Measurements from ENCODE around the gene EGFR.
A peak's percentile ranks its signal among the peaks of the same experiment; 100 is the strongest.

Gene EGFR

GRCh38 chr7:55108401-55108800 is 89.6 kb downstream of the EGFR start:
- no peak for DNase-seq

- no peak for DNase-seq
Measured at GRCh38 chr7:55108818-55109217, 90.0 kb downstream of the EGFR start.

- DNase-seq, result no peak
Measured at GRCh38 chr7:55109404-55110167, 90.8 kb downstream of the EGFR start.

GRCh38 chr7:55110282-55110992 is 91.6 kb downstream of the EGFR start:
- no peak for DNase-seq

- no peak for DNase-seq
Measured at GRCh38 chr7:55110993-55111361, 92.2 kb downstream of the EGFR start.

GRCh38 chr7:55112056-55112455 is 93.2 kb downstream of the EGFR start:
- DNase-seq, result no peak

GRCh38 chr7:55113760-55114540 is 95.1 kb downstream of the EGFR start:
- DNase-seq, result no peak

- DNase-seq, result no peak
Measured at GRCh38 chr7:55117286-55117685, 98.5 kb downstream of the EGFR start.

GRCh38 chr7:55118426-55118825 is 99.6 kb downstream of the EGFR start:
- DNase-seq, result no peak

- DNase-seq, result no peak
Measured at GRCh38 chr7:55119571-55119970, 100.8 kb downstream of the EGFR start.

- DNase-seq, result no peak
Measured at GRCh38 chr7:55120074-55120473, 101.3 kb downstream of the EGFR start.

- DNase-seq, result peak in 1 of 2 experiments; percentile 47
Measured at GRCh38 chr7:55120501-55121198, 101.8 kb downstream of the EGFR start.

GRCh38 chr7:55121249-55121648 is 102.4 kb downstream of the EGFR start:
- no peak for DNase-seq

- DNase-seq, result no peak
Measured at GRCh38 chr7:55122263-55122662, 103.4 kb downstream of the EGFR start.

- DNase-seq, result no peak
Measured at GRCh38 chr7:55124989-55125875, 106.4 kb downstream of the EGFR start.

GRCh38 chr7:55127135-55127551 is 108.3 kb downstream of the EGFR start:
- no peak for DNase-seq

- DNase-seq, result peak; percentile 66 to 75
Measured at GRCh38 chr7:55127622-55128081, 108.8 kb downstream of the EGFR start.

GRCh38 chr7:55128693-55129394 is 110.0 kb downstream of the EGFR start:
- DNase-seq, result no peak

- peak; percentile 48 to 56 for DNase-seq
Measured at GRCh38 chr7:55129541-55130394, 111.0 kb downstream of the EGFR start.

All from SHP77 (cell line).